HepG2 (cell line): ENCODE measurements around the gene PRPSAP2. TPM values are rescaled to one million over a fixed set of nuclear protein-coding genes. Genes with fewer than 3 reads are reported as not detected.

ENCODE experiments used
- ARID4A ChIP-seq: sonication (generic); formaldehyde crosslinking; IDR thresholded peaks from 2 replicates; pipeline ENCODE4 v1.5.0; 2020; ENCODE audit warnings: mild to moderate bottlenecking, missing genetic modification reagents, borderline replicate concordance
- FOSL1 ChIP-seq: sonication (generic); formaldehyde crosslinking; IDR thresholded peaks from 2 replicates; pipeline ENCODE4 v1.9.0; 2021; ENCODE audit warnings: missing genetic modification reagents, borderline replicate concordance
- FOXK1 ChIP-seq: sonication (generic); formaldehyde crosslinking; IDR thresholded peaks from 2 replicates; pipeline ENCODE4 v1.4.0; 2020; ENCODE audit warnings: low read depth, missing genetic modification reagents, borderline replicate concordance
- GABPB1 ChIP-seq: IDR thresholded peaks from 2 replicates; pipeline ENCODE4 v1.6.1; 2016; ENCODE audit warnings: mild to moderate bottlenecking, missing genetic modification reagents, moderate library complexity, missing compliant biosample characterization
- GATAD2A ChIP-seq: IDR thresholded peaks from 2 replicates; pipeline ENCODE4 v1.6.1; 2016
- KAT8 ChIP-seq: IDR thresholded peaks from 2 replicates; pipeline ENCODE4 v1.6.1; 2016; ENCODE audit warnings: missing genetic modification reagents, missing compliant biosample characterization
- KDM5B ChIP-seq: sonication (generic); formaldehyde crosslinking; IDR thresholded peaks from 2 replicates; pipeline ENCODE4 v1.4.0; 2020; ENCODE audit warnings: missing genetic modification reagents, mild to moderate bottlenecking, borderline replicate concordance
- MEIS2 ChIP-seq: sonication (generic); formaldehyde crosslinking; IDR thresholded peaks from 2 replicates; pipeline ENCODE4 v1.9.0; 2021; ENCODE audit warnings: mild to moderate bottlenecking, missing genetic modification reagents
- UBTF ChIP-seq: sonication (generic); formaldehyde crosslinking; IDR thresholded peaks from 2 replicates; pipeline ENCODE4 v1.4.0; 2020; ENCODE audit warnings: mild to moderate bottlenecking, missing genetic modification reagents
- ZBTB20 ChIP-seq: sonication (generic); formaldehyde crosslinking; IDR thresholded peaks from 2 replicates; pipeline ENCODE4 v1.8.1; 2023; ENCODE audit warnings: missing genetic modification reagents, low read depth, mild to moderate bottlenecking, borderline replicate concordance
- ZFY ChIP-seq: sonication (generic); formaldehyde crosslinking; IDR thresholded peaks from 2 replicates; pipeline ENCODE4 v1.4.0; 2020; ENCODE audit warnings: missing genetic modification reagents
- ZMYM4 ChIP-seq: sonication (generic); formaldehyde crosslinking; IDR thresholded peaks from 2 replicates; pipeline ENCODE4 v1.8.1; 2023; ENCODE audit warnings: mild to moderate bottlenecking, missing genetic modification reagents
- ZNF331 ChIP-seq: sonication (generic); formaldehyde crosslinking; IDR thresholded peaks from 2 replicates; pipeline ENCODE4 v1.4.0; 2020; ENCODE audit warnings: missing genetic modification reagents
- ZNF333 ChIP-seq: sonication (generic); formaldehyde crosslinking; IDR thresholded peaks from 2 replicates; pipeline ENCODE4 v1.4.0; 2020; ENCODE audit warnings: mild to moderate bottlenecking, missing genetic modification reagents, borderline replicate concordance
- ZNF543 ChIP-seq: sonication (generic); formaldehyde crosslinking; IDR thresholded peaks from 2 replicates; pipeline ENCODE4 v1.4.0; 2020; ENCODE audit warnings: mild to moderate bottlenecking, missing genetic modification reagents
- ZNF574 ChIP-seq: sonication (generic); formaldehyde crosslinking; IDR thresholded peaks from 2 replicates; pipeline ENCODE4 v1.4.0; 2020; ENCODE audit warnings: missing genetic modification reagents
- ZNF720 ChIP-seq: sonication (generic); formaldehyde crosslinking; IDR thresholded peaks from 2 replicates; pipeline ENCODE4 v1.4.0; 2020; ENCODE audit warnings: missing genetic modification reagents
- ZNF75D ChIP-seq: sonication (generic); formaldehyde crosslinking; IDR thresholded peaks from 2 replicates; pipeline ENCODE4 v1.8.1; 2023; ENCODE audit warnings: missing genetic modification reagents, mild to moderate bottlenecking, borderline replicate concordance
- polyA plus RNA-seq, 8 experiments: library from polyadenylated mRNA; depleted of rRNA in 3 of 8; stranded (reverse) in 7 of 8; unstranded in 1 of 8; fragments of >200 nt; fragmentation: Illumina TruSeq in 4 of 8; extraction: Trizol in 4 of 8; gene quantifications; 2 replicates each; pipeline versions ENCODE4 v1.2.1 to v1.2.3, GENCODE V29; 2011 to 2016; ENCODE audit warnings: low read depth in 4 of 8, missing spikeins in 1 of 8, mixed read lengths in 1 of 8; ENCODE audit not compliant: insufficient read depth in 1 of 8
- total RNA-seq, 5 experiments: library from RNA; depleted of rRNA; stranded (reverse); fragments of >200 nt; fragmentation: Illumina TruSeq; extraction: Trizol; gene quantifications; 2 replicates each; pipeline ENCODE4 v1.2.3, GENCODE V29; 2016; ENCODE audit warnings: low read depth in 1 of 5

Gene PRPSAP2
- total and polyA plus RNA-seq, 2 of the 13 experiments (the other 11 are each of a cell fraction or from before 2014, with no cell fraction given) = 34.0 to 58.9 TPM

GRCh38 chr17:18857864-18858566 lies at the start of gene PRPSAP2 (continued):
- TF ChIP-seq ZFY (CRISPR knock-in tag) (peak; percentile 49; the same call in 1 of the 2 replicates), ZBTB20 (CRISPR knock-in tag) (no peak), KDM5B (CRISPR knock-in tag) (peak; percentile 45; the same call in 1 of the 2 replicates), ZNF333 (CRISPR knock-in tag) (0 out of 2 replicates have a peak, but pooled peaks have one; percentile 38), FOXK1 (CRISPR knock-in tag) (peak; percentile 46; the same call in 1 of the 2 replicates), ARID4A (peak; percentile 51; the same call in 1 of the 2 replicates), GATAD2A (peak; percentile 38; the same call in 1 of the 2 replicates), ZNF574 (no peak; the same call in 1 of the 2 replicates), ZNF543 (CRISPR knock-in tag) (0 out of 2 replicates have a peak, but pooled peaks have one; percentile 41), UBTF (CRISPR knock-in tag) (peak; percentile 52; the same call in 1 of the 2 replicates), MEIS2 (CRISPR knock-in tag) (peak; percentile 24; the same call in 1 of the 2 replicates), ZNF720 (CRISPR knock-in tag) (no peak), KAT8 (CRISPR knock-in tag) (peak; percentile 17; the same call in 1 of the 2 replicates), ZNF75D (no peak), ZNF331 (CRISPR knock-in tag) (0 out of 2 replicates have a peak, but pooled peaks have one; percentile 31), GABPB1 (peak; percentile 47; the same call in 1 of the 2 replicates), ZMYM4 (CRISPR knock-in tag) (peak; percentile 46; the same call in 1 of the 2 replicates), FOSL1 (CRISPR knock-in tag) (no peak)
